IPS DF 6.9 (cell line): ENCODE results near the gene PTPRG.
"Not testable (repeated sequence)": the region's sequence is repeated elsewhere in the genome, so short reads cannot be mapped to it uniquely, and the experiment has no call there.

Source experiments
- DNase-seq: peaks from one replicate; pipeline ENCODE4 v3.0.0-alpha.2; 2013; ENCODE audit warnings: low read depth, low spot score
- H3K27ac ChIP-seq: one replicate; pipeline ENCODE4 v1.5.1; 2013; ENCODE audit warnings: low read length, control low read depth
- H3K27me3 ChIP-seq: 2 replicates; pipeline ENCODE4 v1.6.1; 2013; ENCODE audit warnings: mild to moderate bottlenecking, low read length; ENCODE audit not compliant: control insufficient read depth, insufficient read depth
- H3K36me3 ChIP-seq: 2 replicates; pipeline ENCODE4 v1.6.1; 2013; ENCODE audit warnings: low read length; ENCODE audit not compliant: control insufficient read depth, insufficient read depth
- H3K4me1 ChIP-seq: 2 replicates; pipeline ENCODE4 v1.6.1; 2013; ENCODE audit warnings: low read length; ENCODE audit not compliant: control insufficient read depth, insufficient read depth
- H3K4me3 ChIP-seq: 2 replicates; pipeline ENCODE4 v1.5.1; 2013; ENCODE audit warnings: mild to moderate bottlenecking, low read length
- H3K9me3 ChIP-seq: 2 replicates; pipeline ENCODE4 v1.6.1; 2013; ENCODE audit warnings: low read length, inconsistent platforms; ENCODE audit not compliant: control insufficient read depth, insufficient read depth
- WGBS: extraction: QIAGEN DNeasy Blood & Tissue Kit; methylation state at CpG from one replicate; pipeline ENCODE4 v1.1.7; 2013; ENCODE audit warnings: mixed read lengths, missing lambda C conversion rate; ENCODE audit not compliant: insufficient read length, insufficient coverage; 5-methylcytosine and 5-hydroxymethylcytosine counted together

PTPRG gene

GRCh38 chr3:61816304-61816703, 254.9 kb downstream of the PTPRG start:
- H3K9me3 ChIP-seq, H3K4me3 ChIP-seq, H3K27ac ChIP-seq, DNase-seq, H3K36me3 ChIP-seq, H3K4me1 ChIP-seq, H3K27me3 ChIP-seq: not testable (repeated sequence)
- no CpG with 5 or more reads among the region's 5 CpGs for WGBS

GRCh38 chr3:61819861-61820260, 258.5 kb downstream of the PTPRG start:
- WGBS, result 100% methylated on average over 3 of the region's 3 CpGs
- Histone ChIP-seq H3K4me1 (0 out of 2 replicates have a peak, but pooled peaks cover 2% of the 10 kb centered on the region), H3K9me3 (no peaks in the 10 kb centered on the region), H3K36me3 (no peaks in the 10 kb centered on the region), H3K4me3 (no peak overlapping the region), H3K27me3 (no peaks in the 10 kb centered on the region), H3K27ac (no peak overlapping the region)
- DNase-seq, result no peak

- Histone ChIP-seq H3K27ac (no peak overlapping the region), H3K27me3 (no peaks in the 10 kb centered on the region), H3K36me3 (no peaks in the 10 kb centered on the region), H3K4me3 (no peak overlapping the region), H3K9me3 (no peaks in the 10 kb centered on the region), H3K4me1 (0 out of 2 replicates have a peak, but pooled peaks cover 2% of the 10 kb centered on the region)
- WGBS, result no CpG with 5 or more reads among the region's 6 CpGs
- DNase-seq, result no peak
Observed at GRCh38 chr3:61820306-61820992, 259.1 kb downstream of the PTPRG start.

GRCh38 chr3:61821823-61822251, 260.5 kb downstream of the PTPRG start:
- Histone ChIP-seq H3K9me3 (no peaks in the 10 kb centered on the region), H3K36me3 (no peaks in the 10 kb centered on the region), H3K4me1 (no peaks in the 10 kb centered on the region), H3K4me3 (no peak overlapping the region), H3K27me3 (no peaks in the 10 kb centered on the region), H3K27ac (no peak overlapping the region)
- no CpG with 5 or more reads among the region's 1 CpG for WGBS
- DNase-seq, result no peak

- H3K27ac ChIP-seq, result no peak overlapping the region
- no CpG with 5 or more reads among the region's 2 CpGs for WGBS
Observed at GRCh38 chr3:61822588-61822987, 261.2 kb downstream of the PTPRG start.

GRCh38 chr3:61824553-61825135, 263.3 kb downstream of the PTPRG start:
- H3K4me1 ChIP-seq, result peaks cover 3% of the 10 kb centered on the region
- WGBS, result no CpG with 5 or more reads among the region's 2 CpGs
- no peaks in the 10 kb centered on the region for H3K36me3 ChIP-seq
- no peaks in the 10 kb centered on the region for H3K27me3 ChIP-seq
- no peak for DNase-seq
- no peak overlapping the region for H3K4me3 ChIP-seq
- H3K27ac ChIP-seq, result no peak overlapping the region
- no peaks in the 10 kb centered on the region for H3K9me3 ChIP-seq

More at GRCh38 chr3:61822588-61822987, 261.2 kb downstream of the PTPRG start:
- H3K27me3 ChIP-seq, result no peaks in the 10 kb centered on the region
- H3K9me3 ChIP-seq, result no peaks in the 10 kb centered on the region
- no peaks in the 10 kb centered on the region for H3K36me3 ChIP-seq
- DNase-seq, result no peak
- no peak overlapping the region for H3K4me3 ChIP-seq
- H3K4me1 ChIP-seq, result no peaks in the 10 kb centered on the region

- 100% methylated on average over 1 of the region's 5 CpGs for WGBS
Observed at GRCh38 chr3:61826161-61826560, 264.8 kb downstream of the PTPRG start.

GRCh38 chr3:61828184-61828874, 267.0 kb downstream of the PTPRG start:
- no peak overlapping the region for H3K27ac ChIP-seq

More at GRCh38 chr3:61826161-61826560, 264.8 kb downstream of the PTPRG start:
- Histone ChIP-seq H3K27me3 (no peaks in the 10 kb centered on the region), H3K36me3 (no peaks in the 10 kb centered on the region), H3K4me3 (no peak overlapping the region), H3K4me1 (peaks cover 3% of the 10 kb centered on the region), H3K27ac (no peak overlapping the region), H3K9me3 (no peaks in the 10 kb centered on the region)
- DNase-seq, result no peak

GRCh38 chr3:61828880-61829721, 267.7 kb downstream of the PTPRG start:
- no peak for DNase-seq
- Histone ChIP-seq H3K27ac (no peak overlapping the region), H3K36me3 (no peaks in the 10 kb centered on the region), H3K9me3 (no peaks in the 10 kb centered on the region), H3K4me3 (no peak overlapping the region), H3K27me3 (no peaks in the 10 kb centered on the region), H3K4me1 (peaks cover 3% of the 10 kb centered on the region)
- WGBS, result no CpG with 5 or more reads among the region's 16 CpGs

More at GRCh38 chr3:61828184-61828874, 267.0 kb downstream of the PTPRG start:
- no CpG with 5 or more reads among the region's 7 CpGs for WGBS
- Histone ChIP-seq H3K9me3 (no peaks in the 10 kb centered on the region), H3K36me3 (no peaks in the 10 kb centered on the region), H3K4me1 (peaks cover 3% of the 10 kb centered on the region), H3K27me3 (no peaks in the 10 kb centered on the region), H3K4me3 (no peak overlapping the region)
- no peak for DNase-seq
